IPS-20b (cell line): Measurements from ENCODE around the gene PEPD.

Experiments
- H3K27ac ChIP-seq: one replicate; pipeline ENCODE4 v1.5.1; 2013; ENCODE audit warnings: low read length
- H3K27me3 ChIP-seq: 2 replicates; pipeline ENCODE4 v1.6.1; 2013; ENCODE audit warnings: mild to moderate bottlenecking, low read length, inconsistent platforms; ENCODE audit not compliant: insufficient read depth
- H3K36me3 ChIP-seq: 2 replicates; pipeline ENCODE4 v1.6.1; 2013; ENCODE audit warnings: low read depth, mild to moderate bottlenecking, inconsistent platforms, low read length, moderate library complexity; ENCODE audit not compliant: insufficient read depth
- H3K4me1 ChIP-seq: 2 replicates; pipeline ENCODE4 v1.6.1; 2013; ENCODE audit warnings: mild to moderate bottlenecking, control low read depth, inconsistent platforms, low read length, moderate library complexity; ENCODE audit not compliant: insufficient read depth
- H3K4me3 ChIP-seq: 2 replicates; pipeline ENCODE4 v1.5.1; 2013; ENCODE audit warnings: mild to moderate bottlenecking, low read length, inconsistent platforms
- H3K9ac ChIP-seq: 2 replicates; pipeline ENCODE4 v1.6.1; 2013; ENCODE audit warnings: low read depth, mild to moderate bottlenecking, inconsistent platforms, low read length, moderate library complexity
- H3K9me3 ChIP-seq: 2 replicates; pipeline ENCODE4 v1.6.1; 2013; ENCODE audit warnings: mild to moderate bottlenecking, low read depth, low read length, inconsistent platforms; ENCODE audit not compliant: insufficient read depth

Gene PEPD

DNA sequence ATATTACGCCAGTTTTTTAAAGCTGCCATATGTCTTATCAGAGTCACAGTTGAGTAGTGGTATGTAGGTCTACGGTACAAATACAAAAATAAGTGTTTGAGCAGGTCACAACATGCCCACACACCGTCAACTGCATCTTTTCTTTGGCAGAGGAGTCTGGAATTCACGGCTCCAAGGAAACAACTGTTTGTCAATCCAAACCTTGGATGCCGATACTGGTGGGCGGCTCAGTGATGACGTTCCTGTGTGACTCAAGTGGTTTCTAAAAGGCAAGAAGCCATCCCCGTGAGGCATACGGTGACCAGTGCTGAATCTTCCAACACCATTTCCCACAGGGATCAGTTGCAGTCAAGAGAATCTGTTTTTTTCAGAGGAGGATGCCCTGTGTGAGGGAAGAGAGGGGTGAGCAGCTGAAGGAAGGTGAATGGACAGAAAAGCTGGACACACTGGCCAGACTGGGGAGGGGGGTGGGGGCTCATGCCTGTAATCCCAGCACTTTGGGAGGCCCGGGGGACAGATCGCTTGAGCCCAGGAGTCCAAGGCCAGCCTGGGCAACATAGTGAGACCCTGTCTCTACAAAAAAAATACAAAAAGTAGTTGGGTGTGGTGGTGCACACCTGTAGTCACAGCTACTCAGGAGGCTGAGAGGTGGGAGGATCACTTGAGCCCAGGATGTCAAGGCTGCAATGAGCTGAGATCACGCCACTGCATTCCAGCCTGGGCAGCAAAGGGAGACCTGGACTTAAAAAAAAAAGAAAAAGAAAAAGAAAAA, 170.9 kb downstream of the PEPD start:
- peaks cover 2% of the 10 kb centered on the region; the same call in 1 of the 2 replicates for H3K9me3 ChIP-seq
- H3K4me3 ChIP-seq, result no peak overlapping the region
- H3K9ac ChIP-seq, result no peak overlapping the region
- no peak overlapping the region for H3K27ac ChIP-seq
- H3K36me3 ChIP-seq, result no peaks in the 10 kb centered on the region
- H3K4me1 ChIP-seq, result no peaks in the 10 kb centered on the region
- no peaks in the 10 kb centered on the region for H3K27me3 ChIP-seq

DNA sequence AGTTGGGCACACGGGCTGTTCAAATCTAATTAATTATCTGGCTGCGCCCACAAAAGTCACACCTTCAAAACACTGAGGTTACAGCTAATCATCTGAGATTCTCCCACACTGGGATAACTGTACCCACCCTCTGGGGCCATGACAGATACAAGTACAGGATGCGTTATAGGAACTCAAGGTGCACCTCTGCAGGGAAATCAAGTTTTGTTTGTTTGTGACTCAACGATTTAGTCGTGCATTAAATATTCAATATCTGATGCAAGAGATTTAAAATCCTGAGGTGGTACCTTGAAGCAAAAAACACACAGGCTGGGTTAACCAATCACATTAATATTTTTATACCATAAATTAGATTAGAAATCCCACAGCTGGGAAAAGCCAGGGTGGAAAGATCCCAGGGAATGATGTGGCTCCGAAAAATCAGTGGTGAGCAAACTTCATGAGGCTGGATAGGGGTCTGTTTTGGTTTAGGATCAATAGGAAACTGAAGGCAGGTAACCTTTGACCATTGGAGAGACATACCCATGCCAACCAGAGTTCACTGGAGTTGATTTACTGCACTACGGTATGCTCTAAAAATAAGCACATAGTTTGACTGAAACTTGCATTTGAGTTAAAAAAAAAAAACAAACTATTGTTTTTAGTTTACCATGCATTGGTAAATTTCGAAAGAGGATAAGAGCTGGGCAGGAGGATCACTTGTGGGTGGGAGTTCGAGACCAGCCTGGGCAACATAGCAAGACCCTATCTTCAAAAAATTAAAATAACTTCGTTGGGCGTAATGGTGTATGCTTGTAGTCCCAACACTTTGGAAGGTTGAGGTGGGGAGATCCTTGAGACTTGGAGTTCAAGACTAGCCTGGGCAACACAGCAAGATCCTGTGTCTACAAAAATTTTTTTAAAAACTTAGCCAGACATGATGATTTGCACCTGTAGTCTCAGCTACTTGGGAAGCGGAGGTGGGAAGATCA, 172.0 kb downstream of the PEPD start:
- Histone ChIP-seq H3K36me3 (no peaks in the 10 kb centered on the region), H3K9ac (no peak overlapping the region), H3K9me3 (no peaks in the 10 kb centered on the region), H3K4me3 (no peak overlapping the region), H3K27me3 (no peaks in the 10 kb centered on the region), H3K4me1 (no peaks in the 10 kb centered on the region), H3K27ac (no peak overlapping the region)

DNA sequence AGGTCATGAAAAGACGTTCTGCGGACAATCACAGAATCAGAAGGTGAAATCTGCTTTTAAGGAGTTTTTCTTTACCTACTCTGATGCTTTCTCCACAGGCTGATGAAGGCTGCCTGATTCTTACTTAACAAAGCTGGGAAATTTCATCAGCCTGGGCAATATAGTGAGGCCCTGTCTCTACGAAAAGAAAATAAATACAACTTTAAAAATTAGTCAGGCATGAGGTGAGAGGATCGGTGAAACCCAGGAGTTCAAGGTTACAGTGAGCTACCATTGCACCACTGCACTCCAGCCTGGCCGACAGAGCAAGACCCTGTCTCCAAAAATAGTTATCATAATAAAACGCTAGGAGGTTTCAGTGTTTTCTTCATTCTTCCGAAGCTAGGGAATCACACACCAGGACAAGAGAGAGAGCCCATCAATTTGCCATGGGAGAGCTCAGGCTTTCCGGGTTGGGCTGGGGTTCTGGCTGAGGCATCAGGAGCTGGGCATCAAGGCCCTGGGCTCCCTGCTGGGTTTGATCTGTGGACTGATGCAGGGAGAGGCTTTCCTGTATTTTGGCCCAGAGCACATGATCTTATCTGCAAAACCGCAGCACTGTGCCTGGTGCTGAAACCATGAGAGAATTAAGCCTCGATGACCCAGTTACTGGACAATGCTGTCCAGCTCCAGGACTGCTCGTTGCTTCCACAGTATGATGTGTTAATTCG, 173.1 kb downstream of the PEPD start:
- no peak overlapping the region for H3K4me3 ChIP-seq
- no peaks in the 10 kb centered on the region for H3K36me3 ChIP-seq
- no peak overlapping the region for H3K9ac ChIP-seq
- H3K27me3 ChIP-seq, result no peaks in the 10 kb centered on the region
- no peaks in the 10 kb centered on the region; the same call in 1 of the 2 replicates for H3K4me1 ChIP-seq
- H3K9me3 ChIP-seq, result no peaks in the 10 kb centered on the region
- H3K27ac ChIP-seq, result no peak overlapping the region

DNA sequence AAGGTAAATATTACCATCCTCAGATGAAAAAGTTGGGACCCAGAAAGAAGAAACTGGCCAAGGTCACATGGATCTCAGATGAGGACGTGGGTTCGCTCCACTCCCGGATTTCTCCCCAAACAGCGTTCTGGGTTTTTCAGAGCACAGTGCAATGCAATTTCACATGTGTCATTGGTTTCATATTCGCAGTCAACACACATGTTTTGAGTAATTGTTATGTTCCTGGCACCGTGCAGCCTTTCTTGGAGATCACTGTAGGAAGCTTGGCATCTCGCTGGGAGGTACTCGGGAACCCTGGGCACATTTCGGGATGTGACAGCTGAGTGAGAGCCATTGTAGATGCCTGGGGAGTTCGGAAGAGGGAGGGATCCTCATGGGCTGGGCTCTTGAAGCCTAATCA, 174.3 kb downstream of the PEPD start:
- Histone ChIP-seq H3K9ac (no peak overlapping the region), H3K36me3 (no peaks in the 10 kb centered on the region), H3K27me3 (no peaks in the 10 kb centered on the region), H3K9me3 (no peaks in the 10 kb centered on the region), H3K4me3 (no peak overlapping the region), H3K4me1 (no peaks in the 10 kb centered on the region; the same call in 1 of the 2 replicates), H3K27ac (no peak overlapping the region)

DNA sequence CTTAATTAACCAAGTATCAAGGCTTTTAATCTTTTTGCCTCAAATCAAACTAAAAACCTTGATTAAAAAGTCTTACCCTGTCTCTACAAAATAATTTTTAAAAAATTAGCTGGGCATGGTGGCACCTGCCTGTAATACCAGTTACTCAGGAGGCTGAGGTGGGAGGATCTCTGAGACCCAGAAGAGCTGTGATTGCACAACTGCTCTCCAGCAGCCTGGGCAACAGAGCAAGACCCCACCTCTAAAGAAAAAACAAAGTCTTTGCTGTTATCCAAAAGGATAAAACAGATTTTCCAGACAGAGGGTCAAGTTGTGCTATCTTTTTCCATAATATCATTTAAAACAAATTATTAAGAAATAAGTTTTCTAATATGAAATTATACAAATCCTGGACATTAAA, 174.9 kb downstream of the PEPD start:
- no peaks in the 10 kb centered on the region for H3K27me3 ChIP-seq
- H3K9me3 ChIP-seq, result no peaks in the 10 kb centered on the region
- no peak overlapping the region for H3K4me3 ChIP-seq
- H3K36me3 ChIP-seq, result no peaks in the 10 kb centered on the region
- H3K4me1 ChIP-seq, result no peaks in the 10 kb centered on the region; the same call in 1 of the 2 replicates
- H3K27ac ChIP-seq, result no peak overlapping the region
- no peak overlapping the region for H3K9ac ChIP-seq

GRCh38 chr19:33345163-33345562, 176.4 kb downstream of the PEPD start:
- H3K9me3 ChIP-seq, result no peaks in the 10 kb centered on the region
- no peak overlapping the region for H3K9ac ChIP-seq
- H3K4me1 ChIP-seq, result no peaks in the 10 kb centered on the region; the same call in 1 of the 2 replicates
- no peaks in the 10 kb centered on the region for H3K36me3 ChIP-seq
- H3K4me3 ChIP-seq, result no peak overlapping the region
- no peaks in the 10 kb centered on the region for H3K27me3 ChIP-seq
- no peak overlapping the region for H3K27ac ChIP-seq

- H3K9ac ChIP-seq, result no peak overlapping the region
- no peaks in the 10 kb centered on the region for H3K9me3 ChIP-seq
- H3K4me1 ChIP-seq, result no peaks in the 10 kb centered on the region; the same call in 1 of the 2 replicates
- H3K27me3 ChIP-seq, result no peaks in the 10 kb centered on the region
- H3K36me3 ChIP-seq, result no peaks in the 10 kb centered on the region
- H3K27ac ChIP-seq, result no peak overlapping the region
- H3K4me3 ChIP-seq, result no peak overlapping the region
Observed at GRCh38 chr19:33344573-33344925, 177.0 kb downstream of the PEPD start.

- Histone ChIP-seq H3K27me3 (no peaks in the 10 kb centered on the region), H3K4me1 (no peaks in the 10 kb centered on the region; the same call in 1 of the 2 replicates), H3K36me3 (no peaks in the 10 kb centered on the region), H3K27ac (no peak overlapping the region), H3K4me3 (no peak overlapping the region), H3K9me3 (no peaks in the 10 kb centered on the region), H3K9ac (no peak overlapping the region)
Observed at GRCh38 chr19:33343859-33344572, 177.6 kb downstream of the PEPD start.

- Histone ChIP-seq H3K27me3 (no peaks in the 10 kb centered on the region), H3K9me3 (no peaks in the 10 kb centered on the region), H3K27ac (no peak overlapping the region), H3K4me3 (no peak overlapping the region), H3K9ac (no peak overlapping the region), H3K36me3 (no peaks in the 10 kb centered on the region), H3K4me1 (no peaks in the 10 kb centered on the region; the same call in 1 of the 2 replicates)
Observed at GRCh38 chr19:33343301-33343700, 178.3 kb downstream of the PEPD start.

GRCh38 chr19:33340991-33341390, 180.6 kb downstream of the PEPD start:
- Histone ChIP-seq H3K27ac (no peak overlapping the region), H3K4me1 (no peaks in the 10 kb centered on the region; the same call in 1 of the 2 replicates), H3K4me3 (no peak overlapping the region), H3K27me3 (no peaks in the 10 kb centered on the region), H3K36me3 (no peaks in the 10 kb centered on the region), H3K9ac (no peak overlapping the region), H3K9me3 (no peaks in the 10 kb centered on the region)
